IPS-20b (cell line): ENCODE measurements around the gene RPL15.

ENCODE experiments used
- H3K27ac ChIP-seq: one replicate; pipeline ENCODE4 v1.5.1; 2013; ENCODE audit warnings: low read length
- H3K27me3 ChIP-seq: 2 replicates; pipeline ENCODE4 v1.6.1; 2013; ENCODE audit warnings: mild to moderate bottlenecking, low read length, inconsistent platforms; ENCODE audit not compliant: insufficient read depth
- H3K36me3 ChIP-seq: 2 replicates; pipeline ENCODE4 v1.6.1; 2013; ENCODE audit warnings: low read depth, mild to moderate bottlenecking, inconsistent platforms, low read length, moderate library complexity; ENCODE audit not compliant: insufficient read depth
- H3K4me1 ChIP-seq: 2 replicates; pipeline ENCODE4 v1.6.1; 2013; ENCODE audit warnings: mild to moderate bottlenecking, control low read depth, inconsistent platforms, low read length, moderate library complexity; ENCODE audit not compliant: insufficient read depth
- H3K4me3 ChIP-seq: 2 replicates; pipeline ENCODE4 v1.5.1; 2013; ENCODE audit warnings: mild to moderate bottlenecking, low read length, inconsistent platforms
- H3K9ac ChIP-seq: 2 replicates; pipeline ENCODE4 v1.6.1; 2013; ENCODE audit warnings: low read depth, mild to moderate bottlenecking, inconsistent platforms, low read length, moderate library complexity
- H3K9me3 ChIP-seq: 2 replicates; pipeline ENCODE4 v1.6.1; 2013; ENCODE audit warnings: mild to moderate bottlenecking, low read depth, low read length, inconsistent platforms; ENCODE audit not compliant: insufficient read depth

Gene RPL15

GRCh38 chr3:23968463-23969184 lies 51.7 kb downstream of the RPL15 start:
- H3K9ac ChIP-seq = no peak overlapping the region
- no peaks in the 10 kb centered on the region for H3K4me1 ChIP-seq
- H3K27ac ChIP-seq = no peak overlapping the region
- H3K4me3 ChIP-seq = no peak overlapping the region
- H3K27me3 ChIP-seq = no peaks in the 10 kb centered on the region
- peaks cover 73% of the 10 kb centered on the region for H3K36me3 ChIP-seq
- no peaks in the 10 kb centered on the region for H3K9me3 ChIP-seq

- H3K36me3 ChIP-seq = peaks cover 66% of the 10 kb centered on the region
- no peaks in the 10 kb centered on the region for H3K9me3 ChIP-seq
- H3K4me3 ChIP-seq = no peak overlapping the region
- no peak overlapping the region for H3K27ac ChIP-seq
- H3K9ac ChIP-seq = no peak overlapping the region
- H3K27me3 ChIP-seq = no peaks in the 10 kb centered on the region
- no peaks in the 10 kb centered on the region for H3K4me1 ChIP-seq
These were observed 52.5 kb downstream of the RPL15 start for GRCh38 chr3:23969393-23969792.
